ENCODE measurements around the gene SPRR2B.
"Not testable (repeated sequence)": the region's sequence is repeated elsewhere in the genome, so short reads cannot be mapped to it uniquely, and the experiment has no call there.

The SPRR2B gene

GRCh38 chr1:153071511-153071910 is at the start of gene SPRR2B:
SPRR2B (minus strand) TSS chr1:153071611; CDS start chr1:153070839, 772 bp downstream.
- no peak for DNase-seq

DNA sequence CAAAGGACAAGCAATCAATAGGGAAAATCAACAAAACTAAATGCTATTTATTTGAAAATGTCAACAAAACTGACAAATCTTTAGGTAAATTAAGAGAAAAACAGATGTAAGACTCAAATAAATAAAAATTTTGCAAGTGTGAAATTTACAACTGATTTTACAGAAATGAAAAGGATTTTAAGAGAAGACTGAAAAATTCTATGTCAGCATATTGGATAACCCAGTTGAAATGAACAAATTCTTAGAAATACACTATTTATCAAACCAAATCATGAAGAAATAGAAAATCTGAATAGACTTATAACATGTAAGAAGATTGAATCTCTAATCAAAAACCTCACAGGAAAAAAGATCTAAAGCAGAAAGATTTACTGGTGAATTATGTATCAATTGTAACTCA is 49.5 kb upstream of the SPRR2B start:
- no peak for DNase-seq

- no peak for DNase-seq
Measured at GRCh38 chr1:153119491-153119971, 48.1 kb upstream of the SPRR2B start.

DNA sequence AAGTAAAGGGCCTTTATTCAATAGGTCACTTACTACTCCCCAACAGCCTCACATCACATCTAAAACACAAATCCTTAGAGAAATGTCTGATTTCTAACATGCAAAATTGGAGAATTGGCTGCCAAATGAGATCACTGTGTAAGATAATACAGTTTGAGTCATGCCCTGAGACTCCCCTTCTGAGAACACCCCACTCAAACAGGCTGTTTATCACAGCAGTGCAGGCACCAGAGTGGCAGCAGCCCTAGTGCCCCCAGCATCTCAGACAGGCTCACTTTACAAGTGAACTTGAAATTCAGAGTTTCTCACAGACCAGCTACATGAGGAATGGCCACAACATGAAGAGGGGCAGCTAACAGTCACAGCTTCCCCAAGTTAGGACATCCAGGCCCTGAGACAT is 43.9 kb upstream of the SPRR2B start:
- not testable (repeated sequence) for DNase-seq

- DNase-seq: no peak
Measured at GRCh38 chr1:153113416-153113815, 42.0 kb upstream of the SPRR2B start, which contains the start of gene SPRR2F. SPRR2F (minus strand) TSS chr1:153113516; CDS start chr1:153112733, 783 bp downstream.

GRCh38 chr1:153112454-153112853 is 41.0 kb upstream of the SPRR2B start:
- DNase-seq: not testable (repeated sequence)

DNA sequence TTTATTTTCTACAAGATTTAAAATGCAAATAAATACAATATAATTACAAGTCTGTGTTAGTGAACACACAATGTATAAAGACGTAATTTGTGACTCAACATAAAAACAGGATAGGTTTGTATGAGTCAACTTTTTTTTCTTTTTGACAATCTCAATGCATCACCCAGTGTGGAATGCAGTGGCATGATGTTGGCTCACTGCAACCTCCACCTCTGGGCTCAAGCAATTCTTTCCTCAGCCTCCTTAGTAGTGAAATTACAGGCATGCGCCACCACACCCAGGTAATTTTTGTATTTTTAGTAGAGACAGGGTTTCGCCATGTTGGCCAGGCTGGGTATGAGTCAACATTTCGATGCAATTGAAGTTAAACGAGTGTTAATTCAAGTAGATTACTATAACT is 28.8 kb upstream of the SPRR2B start:
- no peak for DNase-seq

- no peak for DNase-seq
Measured at GRCh38 chr1:153099461-153100045, 28.1 kb upstream of the SPRR2B start.

DNA sequence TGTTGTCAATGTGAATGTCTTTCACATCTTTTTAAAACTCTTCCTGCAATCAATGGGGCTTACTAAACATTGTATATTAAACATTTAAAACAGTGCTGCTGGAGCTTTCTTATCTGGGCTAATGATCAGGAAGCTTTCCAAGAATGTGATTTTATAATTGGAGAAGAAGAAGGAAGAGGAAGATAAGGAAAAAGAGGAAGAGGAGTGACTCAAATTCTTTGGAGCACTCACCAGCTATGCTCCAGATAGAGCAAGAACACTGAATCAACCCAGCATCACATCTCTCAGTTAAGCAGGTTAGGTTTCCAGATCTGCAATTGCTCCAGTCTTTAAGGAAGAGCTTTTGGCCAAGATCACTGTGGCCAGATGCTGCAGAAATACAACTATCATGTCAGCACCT is 24.4 kb upstream of the SPRR2B start:
- no peak for DNase-seq

DNA sequence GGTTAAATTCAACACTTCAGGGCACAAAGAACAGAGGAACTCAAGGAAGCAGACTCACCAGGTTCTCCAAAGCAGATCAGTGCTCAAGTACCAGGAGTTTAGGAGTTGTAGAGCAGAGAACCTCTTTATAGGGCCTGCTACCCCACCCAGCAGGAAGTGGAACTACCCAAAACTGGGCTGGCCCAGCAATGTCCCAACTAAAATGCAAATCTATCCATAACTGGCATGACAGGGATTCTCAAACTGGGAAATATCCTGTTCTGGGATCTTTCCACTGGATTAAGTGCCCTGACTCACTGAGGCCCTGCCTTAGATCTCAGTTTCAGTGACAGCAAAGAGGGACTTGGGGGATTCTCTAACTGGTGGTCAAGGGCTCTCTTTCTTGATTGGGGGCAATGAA is 23.0 kb upstream of the SPRR2B start, which contains the start of gene SPRR2E:
TSS of gene SPRR2E (minus strand) at position 101 of the 400 bp plus-strand sequence. CDS start 775 bp downstream, outside the sequence.
- no peak for DNase-seq

- no peak for DNase-seq
Measured at GRCh38 chr1:153087652-153088051, 16.2 kb upstream of the SPRR2B start.

DNA sequence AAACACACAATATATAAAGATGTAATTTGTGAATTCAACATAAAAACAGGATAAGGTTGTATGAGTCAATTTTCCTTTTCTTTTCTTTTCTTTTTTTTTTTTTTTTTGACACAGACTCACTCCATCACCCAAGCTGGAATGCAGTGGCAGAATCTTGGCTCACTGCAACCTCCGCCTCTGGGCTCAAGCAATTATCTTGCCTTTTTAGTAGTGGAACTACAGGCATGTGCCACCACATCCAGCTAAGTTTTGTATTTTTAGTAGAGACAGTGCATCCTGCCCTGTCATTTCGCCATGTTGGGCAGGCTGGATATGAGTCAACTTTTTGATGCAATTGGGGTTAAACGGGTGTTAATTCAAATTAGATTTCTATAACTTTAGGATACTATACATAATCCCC is 10.3 kb upstream of the SPRR2B start:
- no peak for DNase-seq

GRCh38 chr1:153072806-153073726 is 1.7 kb upstream of the SPRR2B start:
- no peak for DNase-seq

GRCh38 chr1:153070243-153070642 is 1.2 kb downstream of the SPRR2B start:
- no peak for DNase-seq

- no peak for DNase-seq
Measured at GRCh38 chr1:153058826-153059784, 12.3 kb downstream of the SPRR2B start.

- no peak for DNase-seq
Measured at GRCh38 chr1:153058154-153058553, 13.3 kb downstream of the SPRR2B start.

DNA sequence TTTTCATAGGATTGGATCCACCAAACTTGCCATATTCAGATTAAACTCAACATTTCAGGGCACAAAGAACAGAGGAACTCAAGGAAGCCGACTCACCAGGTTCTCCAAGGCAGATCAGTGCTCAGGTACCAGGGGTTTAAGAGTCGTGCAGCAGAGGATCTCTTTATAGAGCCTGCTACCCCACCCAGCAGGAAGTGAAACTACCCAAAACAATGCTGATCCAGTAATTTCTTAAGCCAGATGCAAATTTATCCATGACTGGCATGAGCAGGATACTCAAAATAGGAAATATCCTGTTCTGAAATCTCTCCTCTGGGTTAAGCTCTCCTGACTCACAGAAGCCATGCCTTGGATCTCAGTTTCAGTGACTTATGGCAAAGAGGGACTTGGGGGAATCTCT is 14.0 kb downstream of the SPRR2B start, which contains the start of gene SPRR2A:
TSS of gene SPRR2A (minus strand) at position 138 of the 400 bp plus-strand sequence. CDS start 777 bp downstream, outside the sequence.
- DNase-seq: no peak

GRCh38 chr1:153056111-153056510 is 15.3 kb downstream of the SPRR2B start:
- not testable (repeated sequence) for DNase-seq

DNA sequence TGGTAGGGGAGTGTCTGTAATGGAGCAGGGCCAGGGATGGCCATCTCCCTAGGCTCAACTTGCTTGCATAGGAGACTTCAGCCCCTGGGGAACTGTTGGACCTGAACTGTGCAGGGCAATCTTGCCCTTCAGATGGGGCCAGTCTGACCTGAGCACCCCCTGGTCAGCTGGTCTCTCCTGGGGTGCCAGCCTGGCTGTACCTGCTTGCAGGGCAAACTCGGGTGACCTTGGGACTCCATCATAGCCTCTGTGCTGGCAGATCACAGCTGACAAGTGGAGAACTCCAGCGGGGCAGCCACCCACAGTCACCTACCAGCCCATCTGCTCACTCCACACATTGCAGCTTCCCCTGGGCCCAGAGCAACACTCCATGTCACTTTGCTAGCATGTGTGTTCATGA is 22.2 kb downstream of the SPRR2B start:
- no peak for DNase-seq

- DNase-seq: no peak
Measured at GRCh38 chr1:153040950-153041631, 30.3 kb downstream of the SPRR2B start, which contains the start of gene SPRR2D. SPRR2D (minus strand) TSS chr1:153041120; CDS start chr1:153040346, 774 bp downstream.

- DNase-seq: no peak
Measured at GRCh38 chr1:153035211-153035610, 36.2 kb downstream of the SPRR2B start.

Data from activated CD4-positive, alpha-beta T cell treated with anti-CD3 and anti-CD28 coated beads for 1 hour (primary cell).